ENCODE measurements around the gene KCNT1. TPM values are rescaled to one million over a fixed set of nuclear protein-coding genes. Genes with fewer than 3 reads are reported as not detected.

KCNT1 gene
- total RNA-seq, 3 donors from 2014 or later: not detected

DNA sequence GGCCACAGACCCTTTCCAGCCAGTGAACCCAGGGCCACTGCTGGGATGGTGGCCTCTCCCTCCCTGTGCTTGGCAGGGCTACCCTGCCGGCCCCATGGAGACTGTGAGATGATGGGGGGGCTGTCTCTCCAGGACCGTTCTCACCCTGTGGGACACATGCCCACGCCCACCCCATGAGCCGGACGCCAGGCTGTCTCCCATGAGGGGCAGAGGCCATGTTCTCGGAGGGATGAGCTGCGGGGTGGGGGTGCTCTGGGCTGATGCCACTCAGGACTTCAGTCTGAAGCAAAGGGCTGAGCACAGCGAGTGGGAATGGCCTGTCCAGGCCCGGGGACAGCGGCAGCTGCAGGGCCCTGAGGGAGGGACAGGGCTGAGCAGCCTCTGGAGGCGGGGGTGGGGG, 88.9 kb downstream of the KCNT1 start:
- H3K27me3 ChIP-seq: peaks cover 0 to 28% of the 10 kb centered on the region in 2 donors
- H3K4me1 ChIP-seq: no peaks in the 10 kb centered on the region
- H3K27ac ChIP-seq: no peak overlapping the region
- intact Hi-C loops (cut with DNase I; ENCODE audit: low total_unique reads): no loop called here
- TF ChIP-seq POLR2AphosphoS5 (IDR thresholded peaks at IDR 0.05) (no peak), POLR2A (IDR thresholded peaks at IDR 0.05) (no peak)
- TF ChIP-seq, protein P1, sequence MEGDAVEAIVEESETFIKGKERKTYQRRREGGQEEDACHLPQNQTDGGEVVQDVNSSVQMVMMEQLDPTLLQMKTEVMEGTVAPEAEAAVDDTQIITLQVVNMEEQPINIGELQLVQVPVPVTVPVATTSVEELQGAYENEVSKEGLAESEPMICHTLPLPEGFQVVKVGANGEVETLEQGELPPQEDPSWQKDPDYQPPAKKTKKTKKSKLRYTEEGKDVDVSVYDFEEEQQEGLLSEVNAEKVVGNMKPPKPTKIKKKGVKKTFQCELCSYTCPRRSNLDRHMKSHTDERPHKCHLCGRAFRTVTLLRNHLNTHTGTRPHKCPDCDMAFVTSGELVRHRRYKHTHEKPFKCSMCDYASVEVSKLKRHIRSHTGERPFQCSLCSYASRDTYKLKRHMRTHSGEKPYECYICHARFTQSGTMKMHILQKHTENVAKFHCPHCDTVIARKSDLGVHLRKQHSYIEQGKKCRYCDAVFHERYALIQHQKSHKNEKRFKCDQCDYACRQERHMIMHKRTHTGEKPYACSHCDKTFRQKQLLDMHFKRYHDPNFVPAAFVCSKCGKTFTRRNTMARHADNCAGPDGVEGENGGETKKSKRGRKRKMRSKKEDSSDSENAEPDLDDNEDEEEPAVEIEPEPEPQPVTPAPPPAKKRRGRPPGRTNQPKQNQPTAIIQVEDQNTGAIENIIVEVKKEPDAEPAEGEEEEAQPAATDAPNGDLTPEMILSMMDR (IDR thresholded peaks at IDR 0.05): no peak
- no peaks in the 10 kb centered on the region for H3K36me3 ChIP-seq
- DNase-seq (ENCODE audit: low spot score in 2 of 2): no peak
- H3K4me3 ChIP-seq: no peak overlapping the region
- H3K9me3 ChIP-seq: no peaks in the 10 kb centered on the region

DNA sequence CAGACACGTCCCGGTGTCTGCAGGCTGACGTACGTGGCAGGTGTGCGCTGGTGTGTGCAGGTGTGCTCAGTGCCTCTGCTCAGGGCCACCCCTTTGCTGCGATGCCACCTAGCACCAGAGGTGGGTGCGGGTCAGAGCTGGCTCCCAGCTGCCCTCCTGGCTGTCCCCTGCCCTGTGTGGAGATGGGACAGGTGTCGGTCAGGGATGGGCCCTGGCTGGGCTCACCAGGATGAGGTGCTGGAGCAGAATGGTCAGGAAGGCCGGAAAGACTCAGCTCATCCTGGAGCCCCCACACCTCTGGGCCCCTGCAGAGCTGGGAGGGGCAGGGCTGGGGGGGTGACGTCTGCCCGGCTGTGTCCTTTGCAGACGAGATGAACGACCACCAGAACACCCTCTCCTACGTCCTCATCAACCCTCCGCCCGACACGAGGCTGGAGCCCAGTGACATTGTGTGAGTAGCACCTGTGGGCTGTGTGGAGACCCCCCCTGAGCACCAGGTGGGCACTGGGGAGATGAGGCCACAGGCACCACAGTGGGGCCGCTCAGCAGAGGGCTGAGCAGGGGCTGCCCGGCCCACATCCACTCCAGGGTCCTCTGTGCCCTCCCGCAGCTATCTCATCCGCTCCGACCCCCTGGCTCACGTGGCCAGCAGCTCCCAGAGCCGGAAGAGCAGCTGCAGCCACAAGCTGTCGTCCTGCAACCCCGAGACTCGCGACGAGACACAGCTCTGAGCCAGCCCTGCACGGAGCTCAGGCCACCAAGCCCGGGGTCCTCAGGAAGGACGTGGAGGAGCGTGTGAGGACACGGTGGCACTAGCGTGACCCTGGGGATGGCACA, 89.7 kb downstream of the KCNT1 start:
- Histone ChIP-seq H3K36me3 (no peaks in the 10 kb centered on the region), H3K9me3 (no peaks in the 10 kb centered on the region), H3K27ac (no peak overlapping the region), H3K4me3 (no peak overlapping the region), H3K27me3 (peaks cover 0 to 22% of the 10 kb centered on the region in 2 donors), H3K4me1 (no peaks in the 10 kb centered on the region)
- intact Hi-C loops (cut with DNase I; ENCODE audit: low total_unique reads): no loop called here
- TF ChIP-seq, protein P1 (IDR thresholded peaks at IDR 0.05): no peak
- TF ChIP-seq POLR2AphosphoS5 (IDR thresholded peaks at IDR 0.05) (no peak), POLR2A (IDR thresholded peaks at IDR 0.05) (no peak)
- DNase-seq (ENCODE audit: low spot score in 2 of 2): no peak

DNA sequence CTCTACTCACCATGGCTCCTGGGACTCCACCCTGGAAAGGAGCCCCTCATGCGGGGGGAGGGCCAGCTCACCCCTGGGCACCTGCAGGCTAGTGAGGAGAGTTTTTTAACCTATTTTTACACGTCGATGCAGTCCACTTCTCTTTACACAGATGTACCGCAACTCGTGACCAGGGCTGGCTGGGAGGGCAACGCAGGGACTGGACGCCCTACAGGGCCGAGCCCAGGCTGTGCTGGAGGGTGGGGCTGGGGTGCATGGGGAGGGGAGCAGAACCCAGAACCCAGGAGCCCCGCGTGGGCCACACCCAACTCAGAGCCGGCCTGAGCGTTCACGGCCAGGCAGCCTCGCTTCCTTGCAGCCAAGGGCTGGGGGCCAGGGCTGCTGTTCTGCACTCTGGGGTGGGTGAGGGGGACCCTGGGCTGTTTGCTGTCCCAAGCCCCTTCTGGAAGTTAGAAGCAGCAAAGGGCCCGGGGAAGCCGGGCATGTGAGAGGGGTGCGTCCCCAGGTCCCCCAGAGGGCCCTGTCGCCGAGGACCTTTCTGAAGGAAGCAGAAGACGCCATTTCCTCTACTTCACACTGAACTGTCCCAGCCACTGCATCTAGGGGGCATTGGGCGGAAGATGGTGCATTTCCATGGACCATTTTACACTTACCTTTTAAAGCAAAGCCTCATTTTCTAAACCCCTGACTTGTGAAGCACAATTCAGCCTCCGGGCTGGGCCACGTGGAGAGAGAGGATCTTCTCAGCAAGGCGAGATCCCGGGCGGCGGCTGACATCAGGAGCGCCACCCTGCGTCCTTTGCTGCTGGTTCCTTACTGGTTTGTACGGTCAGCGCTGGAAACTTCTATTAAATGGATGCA, 90.5 kb downstream of the KCNT1 start:
- Histone ChIP-seq H3K4me3 (no peak overlapping the region), H3K27me3 (peaks cover 0 to 15% of the 10 kb centered on the region in 2 donors), H3K9me3 (no peaks in the 10 kb centered on the region), H3K27ac (no peak overlapping the region), H3K4me1 (no peaks in the 10 kb centered on the region), H3K36me3 (no peaks in the 10 kb centered on the region)
- no peak for DNase-seq (ENCODE audit: low spot score in 2 of 2)
- intact Hi-C loops (cut with DNase I; ENCODE audit: low total_unique reads): no loop called here
- TF ChIP-seq, protein P1 (IDR thresholded peaks at IDR 0.05): no peak
- no peak for TF ChIP-seq POLR2A (IDR thresholded peaks at IDR 0.05)
- no peak for TF ChIP-seq POLR2AphosphoS5 (IDR thresholded peaks at IDR 0.05)

DNA sequence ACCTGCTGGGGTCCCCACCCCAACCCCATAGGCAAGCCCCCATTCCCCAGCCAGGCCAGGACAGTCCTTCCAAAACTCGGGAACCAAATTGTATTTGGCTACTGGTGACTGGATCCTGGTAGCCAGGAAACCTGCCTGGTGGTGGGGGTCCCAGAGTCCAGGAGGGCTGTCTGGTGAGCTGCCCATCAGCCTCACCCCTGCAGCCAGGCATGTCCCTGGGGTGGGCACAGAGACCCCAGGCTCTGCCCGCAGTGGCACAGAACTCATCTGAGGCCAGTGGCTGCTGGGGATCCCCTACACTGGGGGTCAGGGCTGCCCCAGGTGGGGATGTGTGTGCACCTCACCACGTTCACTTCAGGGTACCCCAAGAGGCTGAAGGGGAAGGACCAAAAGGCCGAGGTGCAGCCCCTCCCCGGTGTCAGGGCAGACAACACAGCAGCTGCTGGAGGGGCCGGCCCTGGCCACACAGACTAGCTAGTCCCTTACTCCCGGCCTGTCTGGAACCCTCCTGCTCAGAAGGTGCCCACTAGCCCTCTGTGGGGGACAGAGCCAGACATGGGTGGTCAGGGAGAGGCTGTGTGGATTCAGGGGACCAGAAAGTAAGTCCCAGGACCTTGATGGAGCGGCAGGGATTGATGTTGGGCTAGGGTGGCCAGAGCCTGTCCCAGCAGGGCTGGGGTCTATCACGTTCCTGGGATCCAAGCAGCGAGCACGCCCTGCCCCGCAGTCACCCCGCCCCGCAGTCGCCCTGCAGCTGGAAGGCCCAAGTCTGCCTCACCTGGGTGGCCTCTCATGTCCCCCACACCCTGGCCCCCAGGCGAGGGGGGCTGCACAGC, 91.5 kb downstream of the KCNT1 start:
- H3K27ac ChIP-seq: no peak overlapping the region
- peaks cover 0 to 5% of the 10 kb centered on the region in 2 donors for H3K27me3 ChIP-seq
- no peaks in the 10 kb centered on the region for H3K9me3 ChIP-seq
- TF ChIP-seq, protein P1 (IDR thresholded peaks at IDR 0.05): no peak
- TF ChIP-seq POLR2A (IDR thresholded peaks at IDR 0.05) (no peak), POLR2AphosphoS5 (IDR thresholded peaks at IDR 0.05) (no peak)
- no peaks in the 10 kb centered on the region for H3K36me3 ChIP-seq
- H3K4me3 ChIP-seq: no peak overlapping the region
- H3K4me1 ChIP-seq: no peaks in the 10 kb centered on the region
- DNase-seq (ENCODE audit: low spot score in 2 of 2): no peak
- intact Hi-C loops (cut with DNase I; ENCODE audit: low total_unique reads): no loop called here

All from breast epithelium (tissue), 4 donors.